PFSK-1 (cell line): ENCODE measurements around the gene TRMT44.

ENCODE experiments used
- FOXP2 ChIP-seq: optimal IDR thresholded peaks from 2 replicates; pipeline ENCODE3; 2011; ENCODE audit warnings: borderline replicate concordance, control low read depth, inconsistent platforms; ENCODE audit not compliant: insufficient read depth; ENCODE audit errors: extremely low read length, extremely low read depth
- POLR2AphosphoS5 ChIP-seq: IDR thresholded peaks from 2 replicates; pipeline ENCODE4 v1.6.1; 2012; ENCODE audit warnings: low read depth, mild to moderate bottlenecking, control low read depth, low read length, moderate library complexity
- REST ChIP-seq, 2 experiments: IDR thresholded peaks; 2 replicates each; pipeline versions ENCODE4 v1.6.1 to v1.8.0; 2011 to 2012; ENCODE audit warnings: low read depth in 2 of 2, low read length in 2 of 2, control low read depth in 1 of 2, inconsistent platforms in 1 of 2, mild to moderate bottlenecking in 1 of 2, moderate library complexity in 1 of 2; ENCODE audit not compliant: insufficient read depth in 1 of 2
- SIN3A ChIP-seq: IDR thresholded peaks from 2 replicates; pipeline ENCODE4 v1.6.1; 2012; ENCODE audit warnings: mild to moderate bottlenecking, low read length, moderate library complexity, borderline replicate concordance; ENCODE audit not compliant: insufficient read depth
- TAF1 ChIP-seq: IDR thresholded peaks from 2 replicates; pipeline ENCODE4 v1.6.1; 2012; ENCODE audit warnings: low read length, control low read depth, borderline replicate concordance; ENCODE audit not compliant: insufficient read depth

Gene TRMT44

GRCh38 chr4:8510191-8510590, 69.6 kb downstream of the TRMT44 start:
- TF ChIP-seq REST (IDR thresholded peaks at IDR 0.05; ENCODE audit: insufficient read depth in 1 of 2, low read depth in 2 of 2, low read length in 2 of 2) = no peak
- no peak for TF ChIP-seq FOXP2
- no peak for TF ChIP-seq SIN3A
- TF ChIP-seq TAF1 = no peak
- TF ChIP-seq POLR2AphosphoS5 = no peak

- TF ChIP-seq SIN3A (no peak), TAF1 (no peak), POLR2AphosphoS5 (no peak), FOXP2 (no peak), REST (IDR thresholded peaks at IDR 0.05; ENCODE audit: insufficient read depth in 1 of 2, low read depth in 2 of 2, low read length in 2 of 2) (no peak)
These were observed 70.2 kb downstream of the TRMT44 start for GRCh38 chr4:8510611-8511285.

DNA sequence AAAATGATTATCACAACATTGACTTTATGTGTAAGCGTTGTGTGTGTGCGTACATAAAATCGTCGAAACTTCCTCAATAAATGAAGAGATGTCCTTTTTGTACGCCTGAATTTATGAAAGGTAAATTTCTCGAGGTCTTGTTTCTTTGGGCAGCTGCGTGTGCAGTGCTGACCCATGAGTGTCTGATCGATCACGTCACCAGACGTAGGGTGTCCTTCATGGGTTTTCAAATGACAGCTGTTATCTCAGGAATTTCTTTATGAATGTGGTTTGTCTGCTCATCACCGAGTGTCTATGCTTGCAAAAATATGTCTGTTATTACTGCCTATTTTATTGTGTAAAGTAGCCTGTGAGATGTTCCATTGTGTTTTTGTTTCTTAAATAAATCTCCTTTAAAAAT, 71.9 kb downstream of the TRMT44 start:
- no peak for TF ChIP-seq FOXP2

- TF ChIP-seq FOXP2 (no peak), POLR2AphosphoS5 (no peak), REST (IDR thresholded peaks at IDR 0.05; ENCODE audit: insufficient read depth in 1 of 2, low read depth in 2 of 2, low read length in 2 of 2) (no peak), TAF1 (no peak), SIN3A (no peak)
These were observed 73.4 kb downstream of the TRMT44 start for GRCh38 chr4:8513931-8514330.

- TF ChIP-seq FOXP2 (no peak), SIN3A (no peak)
These were observed 73.8 kb downstream of the TRMT44 start for GRCh38 chr4:8514391-8514790.

- TF ChIP-seq REST (IDR thresholded peaks at IDR 0.05; ENCODE audit: insufficient read depth in 1 of 2, low read depth in 2 of 2, low read length in 2 of 2) = no peak
- TF ChIP-seq FOXP2 = no peak
- TF ChIP-seq SIN3A = no peak
- TF ChIP-seq TAF1 = no peak
- TF ChIP-seq POLR2AphosphoS5 = no peak
These were observed 74.9 kb downstream of the TRMT44 start for GRCh38 chr4:8515316-8516060.
